Right ventricle myocardium inferior (tissue), 1 donor: ENCODE measurements around the gene KCNC3. TPM values are rescaled to one million over a fixed set of nuclear protein-coding genes. Genes with fewer than 3 reads are reported as not detected.

Experiments used
- ATAC-seq: fragments of 200-7000 bp; cut with Tn5 transposase; one replicate; pipeline ENCODE4 v1.9.1; 2020; ENCODE audit warnings: mild to moderate bottlenecking, moderate library complexity
- DNase-seq: peaks from one replicate; pipeline ENCODE4 v3.0.0; 2021; ENCODE audit errors: missing footprints
- intact Hi-C: fragments of 100-400 bp; cut with DNase I; formaldehyde crosslinking; loops from one replicate; pipeline ENCODE4 v1.11.0; 2022
- long read RNA-seq: library from polyadenylated mRNA; unstranded; transcript quantifications from one replicate; pipeline ENCODE4 v2.0.0, GENCODE V29; 2021
- total RNA-seq: library from RNA; stranded (reverse); fragmentation: NEBNext Ultra II Directional; extraction: Animal tissue kit (Norgen Biotek cat#: 25700); gene quantifications from one replicate; pipeline ENCODE4 v1.2.1, GENCODE V29; 2021
- donor health status: DM: no; HTN: yes; CAD: no; lungs with severe emphysema.

The KCNC3 gene
- total RNA-seq = 1.7 TPM
- long read RNA-seq = 0 reads

DNA sequence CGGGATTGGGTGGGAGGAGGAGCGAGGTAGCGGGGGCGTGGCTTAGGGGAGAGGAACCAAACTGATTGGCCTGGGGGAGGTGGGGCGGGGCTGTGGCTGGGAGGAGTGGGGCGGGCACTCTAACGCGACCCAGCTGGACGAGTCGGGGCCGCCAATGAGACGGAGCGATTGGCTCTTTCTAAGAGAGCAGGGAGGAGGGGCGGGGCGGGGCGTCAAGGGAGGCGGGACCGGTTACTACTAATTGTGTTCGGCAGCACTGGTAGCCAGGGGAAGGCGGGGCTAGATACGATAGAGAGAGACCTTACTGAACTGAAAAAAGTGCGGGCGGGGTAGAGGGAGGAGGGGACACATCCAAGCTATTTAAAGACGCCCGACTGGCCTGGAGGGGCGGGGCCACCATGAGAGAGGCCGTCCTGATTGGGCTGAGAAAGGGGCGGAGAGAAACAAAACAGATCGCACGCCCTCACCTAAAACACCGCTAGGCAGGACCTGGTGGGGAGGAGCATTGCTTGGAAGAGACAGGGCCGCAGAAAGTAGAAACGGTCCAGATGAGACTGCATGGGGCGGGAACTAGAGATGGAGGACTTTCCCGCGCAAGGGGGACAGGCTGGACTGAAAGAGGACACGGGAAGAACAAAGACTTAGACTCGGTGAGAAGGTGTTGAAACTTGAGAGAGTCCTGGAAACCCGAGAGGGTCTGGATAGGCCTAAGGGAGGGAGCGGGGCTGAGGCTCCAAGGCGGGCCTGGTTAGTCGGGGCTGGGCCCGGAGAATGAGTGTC lies at the start of gene KCNC3:
KCNC3 (minus strand) TSS at position 232 of the 780 bp plus-strand sequence. CDS start 295 bp downstream, outside the sequence.
- intact Hi-C loops = no loop called here
- DNase-seq = peak; percentile 99
- peak; percentile 87 for ATAC-seq

DNA sequence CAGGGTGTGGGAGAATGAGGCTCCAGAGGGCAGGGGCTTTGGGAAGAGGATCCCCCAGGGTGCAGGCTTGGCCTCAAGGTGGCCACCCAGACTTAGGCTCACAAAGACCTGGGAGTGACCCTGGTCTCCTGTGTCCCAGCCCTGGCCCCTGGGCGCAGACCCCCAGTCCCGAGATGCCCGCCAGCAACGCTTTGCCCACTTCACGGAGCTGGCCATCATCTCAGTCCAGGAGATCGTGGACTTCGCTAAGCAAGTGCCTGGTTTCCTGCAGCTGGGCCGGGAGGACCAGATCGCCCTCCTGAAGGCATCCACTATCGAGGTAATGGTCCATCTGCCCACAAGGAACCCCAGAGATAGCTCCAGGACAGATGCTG lies 49.7 kb upstream of the KCNC3 start:
- intact Hi-C loops = loop anchor here (5.0 kb wide), 1 partner anchor 53 kb away; the partner anchor contains the start of gene MYBPC2
- no peak for DNase-seq
- ATAC-seq = no peak

DNA sequence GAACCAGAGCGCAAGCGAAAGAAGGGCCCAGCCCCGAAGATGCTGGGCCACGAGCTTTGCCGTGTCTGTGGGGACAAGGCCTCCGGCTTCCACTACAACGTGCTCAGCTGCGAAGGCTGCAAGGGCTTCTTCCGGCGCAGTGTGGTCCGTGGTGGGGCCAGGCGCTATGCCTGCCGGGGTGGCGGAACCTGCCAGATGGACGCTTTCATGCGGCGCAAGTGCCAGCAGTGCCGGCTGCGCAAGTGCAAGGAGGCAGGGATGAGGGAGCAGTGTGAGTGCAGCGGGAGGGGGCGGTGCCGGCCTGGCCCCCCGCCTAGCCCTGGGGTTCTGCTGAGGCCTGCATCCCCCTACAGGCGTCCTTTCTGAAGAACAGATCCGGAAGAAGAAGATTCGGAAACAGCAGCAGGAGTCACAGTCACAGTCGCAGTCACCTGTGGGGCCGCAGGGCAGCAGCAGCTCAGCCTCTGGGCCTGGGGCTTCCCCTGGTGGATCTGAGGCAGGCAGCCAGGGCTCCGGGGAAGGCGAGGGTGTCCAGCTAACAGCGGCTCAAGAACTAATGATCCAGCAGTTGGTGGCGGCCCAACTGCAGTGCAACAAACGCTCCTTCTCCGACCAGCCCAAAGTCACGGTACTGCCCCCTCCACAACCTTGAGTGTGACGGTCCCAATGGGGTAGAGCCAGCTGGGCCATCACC lies 49.1 kb upstream of the KCNC3 start:
- intact Hi-C loops = loop anchor here (5.0 kb wide), 1 partner anchor 54 kb away; the partner anchor contains the start of gene MYBPC2
- no peak for ATAC-seq
- DNase-seq = no peak

DNA sequence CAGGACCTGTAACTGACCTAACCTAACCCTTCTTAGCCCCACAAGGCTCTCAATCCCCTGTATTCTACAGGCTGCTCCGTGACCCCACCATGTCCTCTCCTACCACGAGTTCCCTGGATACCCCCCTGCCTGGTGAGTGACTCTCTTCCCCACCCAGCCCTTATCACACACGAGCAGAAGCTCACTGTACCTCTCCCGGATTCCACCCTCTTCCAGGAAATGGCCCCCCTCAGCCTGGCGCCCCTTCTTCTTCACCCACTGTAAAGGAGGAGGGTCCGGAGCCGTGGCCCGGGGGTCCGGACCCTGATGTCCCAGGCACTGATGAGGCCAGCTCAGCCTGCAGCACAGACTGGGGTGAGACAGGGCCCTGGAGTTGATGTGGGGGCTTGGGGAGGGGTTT lies 48.3 kb upstream of the KCNC3 start:
- DNase-seq = no peak
- intact Hi-C loops = loop anchor here (5.0 kb wide), 1 partner anchor 55 kb away; the partner anchor contains the start of gene MYBPC2
- ATAC-seq = no peak

DNA sequence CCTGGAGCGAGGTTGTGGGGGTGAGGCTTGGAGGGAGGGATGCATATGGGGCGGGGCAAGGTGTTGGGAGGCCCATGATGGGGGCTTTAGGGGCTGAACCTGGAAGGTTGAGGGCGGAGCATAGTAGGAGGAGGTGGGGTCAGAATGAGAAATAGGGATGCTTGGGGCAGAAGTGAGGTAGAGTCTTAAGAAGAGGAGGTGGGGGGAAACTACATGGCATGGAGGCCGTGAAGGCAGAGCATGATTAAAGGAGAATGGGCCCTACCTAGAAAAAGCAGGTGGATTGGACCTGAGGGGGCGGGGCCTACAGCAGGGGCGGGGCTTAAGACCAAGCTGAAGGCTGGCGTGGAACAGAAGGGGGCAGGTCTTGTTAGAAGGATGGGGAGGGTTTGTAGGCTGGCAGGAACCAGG lies 47.9 kb upstream of the KCNC3 start:
- ATAC-seq (peak; percentile 3), DNase-seq (no peak)
- intact Hi-C loops = loop anchor here (5.0 kb wide), 1 partner anchor 55 kb away; the partner anchor contains the start of gene MYBPC2

DNA sequence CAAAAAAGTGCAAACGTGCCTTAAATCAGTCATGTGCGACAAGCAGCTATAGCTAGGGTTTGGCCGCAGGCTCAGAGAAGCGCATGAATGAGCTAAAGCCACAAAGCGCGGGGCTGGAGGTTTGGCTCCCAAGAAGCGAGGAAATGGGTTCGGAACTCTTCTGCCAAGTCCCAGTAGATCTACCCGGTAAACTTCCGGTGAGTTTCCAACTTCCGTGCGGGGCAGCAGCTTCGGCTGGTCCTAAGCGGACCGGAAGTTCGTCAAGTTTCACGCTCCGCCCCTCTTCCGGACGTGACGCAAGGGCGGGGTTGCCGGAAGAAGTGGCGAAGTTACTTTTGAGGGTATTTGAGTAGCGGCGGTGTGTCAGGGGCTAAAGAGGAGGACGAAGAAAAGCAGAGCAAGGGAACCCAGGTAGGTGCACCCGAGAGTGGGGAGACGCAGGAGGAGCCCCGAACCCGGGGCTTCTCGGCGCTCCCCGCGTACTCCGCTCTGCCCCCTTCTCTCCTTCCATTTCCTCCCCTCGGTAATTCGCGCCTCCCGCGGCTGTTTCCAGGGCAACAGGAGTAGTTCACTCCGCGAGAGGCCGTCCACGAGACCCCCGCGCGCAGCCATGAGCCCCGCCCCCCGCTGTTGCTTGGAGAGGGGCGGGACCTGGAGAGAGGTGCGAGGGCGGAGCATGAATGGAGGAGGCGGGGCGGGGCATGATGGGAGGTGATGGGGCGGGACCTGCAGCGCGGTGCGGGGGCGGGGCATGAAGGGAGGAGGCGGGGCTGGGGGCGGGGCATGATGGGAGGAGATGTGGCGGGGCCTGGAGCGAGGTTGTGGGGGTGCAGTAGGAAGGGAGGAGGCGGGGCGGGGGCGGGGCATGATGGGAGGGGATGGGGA lies 47.2 kb upstream of the KCNC3 start, which contains the start of gene NR1H2:
NR1H2 (plus strand) TSS at position 292 of the 885 bp plus-strand sequence. CDS start 1,149 bp downstream, outside the sequence.
- peak; percentile 95 for DNase-seq
- intact Hi-C loops = loop anchor here (5.0 kb wide), 1 partner anchor 56 kb away; the partner anchor contains the start of gene MYBPC2
- ATAC-seq = peak; percentile 96

DNA sequence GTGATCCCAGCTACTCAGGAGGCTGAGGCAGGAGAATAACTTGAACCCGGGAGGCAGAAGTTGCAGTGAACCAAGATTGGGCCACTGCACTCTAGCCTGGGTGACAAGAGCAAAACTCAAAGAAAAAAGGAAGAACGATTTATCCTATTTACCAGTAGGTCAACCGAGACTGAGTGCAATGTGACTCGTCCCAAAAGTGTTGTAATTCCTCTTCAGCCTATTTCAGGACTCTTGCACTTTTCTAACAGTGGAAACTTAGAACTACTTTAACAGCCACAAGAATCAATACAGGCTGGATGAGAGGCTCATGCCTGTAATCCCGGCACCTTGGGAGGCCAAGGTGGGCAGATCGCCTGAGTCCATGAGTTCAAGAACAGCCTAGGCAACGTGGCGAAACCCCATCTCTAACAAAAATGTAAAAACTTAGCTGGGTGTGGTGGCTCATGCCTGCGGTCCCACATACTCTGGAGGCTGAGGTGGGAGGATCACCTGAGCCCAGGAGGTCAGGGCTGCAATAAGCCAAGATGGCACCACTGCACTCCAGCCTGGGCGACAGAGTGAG lies 42.8 kb upstream of the KCNC3 start:
- no peak for DNase-seq
- intact Hi-C loops = no loop called here
- no peak for ATAC-seq

DNA sequence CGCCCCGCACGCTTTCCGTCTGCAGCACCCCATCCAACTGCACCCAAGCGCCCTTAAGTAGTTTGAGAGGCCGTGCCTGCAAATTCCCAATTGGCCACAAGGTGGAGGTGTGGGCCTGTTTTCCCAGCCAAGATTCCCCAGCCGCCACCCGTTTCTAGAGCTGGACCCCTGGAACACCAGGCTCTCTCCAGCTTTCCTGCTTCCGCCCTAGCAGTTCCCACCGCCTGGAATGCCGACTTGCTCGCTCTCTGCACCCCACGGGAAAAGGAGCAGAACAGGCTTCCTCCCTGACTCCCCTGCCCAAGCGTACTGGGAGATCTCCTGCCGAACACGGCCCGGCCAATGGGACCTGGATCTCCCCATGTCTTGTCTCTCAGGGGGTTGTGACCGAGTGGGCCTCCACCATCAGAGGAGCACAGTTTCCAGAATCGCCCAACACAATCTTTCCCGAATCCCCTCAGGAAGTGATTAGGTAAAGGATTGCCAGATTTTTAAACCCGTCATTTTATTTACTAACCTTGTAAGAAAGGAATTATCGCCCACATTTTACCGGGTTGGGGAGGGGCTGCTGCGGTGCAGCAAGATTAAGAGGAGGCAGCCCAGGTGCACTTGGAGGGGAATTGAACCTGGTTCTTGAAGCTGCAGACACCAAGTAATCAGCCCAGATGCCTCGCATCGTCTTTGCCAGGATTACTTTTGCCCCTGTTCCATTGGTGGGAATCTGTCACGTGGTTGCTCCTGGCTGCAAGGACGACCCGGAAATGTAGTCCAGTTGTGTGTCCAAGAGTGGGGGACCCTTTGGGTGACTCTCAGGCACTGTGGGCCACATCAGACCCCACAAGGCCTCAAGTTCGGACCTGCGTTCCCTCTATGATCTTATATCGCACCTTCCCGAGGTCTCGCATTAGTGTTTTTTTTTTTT lies 39.7 kb upstream of the KCNC3 start:
- DNase-seq (peak; percentile 92), ATAC-seq (peak; percentile 95)
- intact Hi-C loops = loop anchor here (1.0 to 10.0 kb wide), 3 partner anchors 46 to 556 kb away; no protein-coding TSS in a partner anchor

DNA sequence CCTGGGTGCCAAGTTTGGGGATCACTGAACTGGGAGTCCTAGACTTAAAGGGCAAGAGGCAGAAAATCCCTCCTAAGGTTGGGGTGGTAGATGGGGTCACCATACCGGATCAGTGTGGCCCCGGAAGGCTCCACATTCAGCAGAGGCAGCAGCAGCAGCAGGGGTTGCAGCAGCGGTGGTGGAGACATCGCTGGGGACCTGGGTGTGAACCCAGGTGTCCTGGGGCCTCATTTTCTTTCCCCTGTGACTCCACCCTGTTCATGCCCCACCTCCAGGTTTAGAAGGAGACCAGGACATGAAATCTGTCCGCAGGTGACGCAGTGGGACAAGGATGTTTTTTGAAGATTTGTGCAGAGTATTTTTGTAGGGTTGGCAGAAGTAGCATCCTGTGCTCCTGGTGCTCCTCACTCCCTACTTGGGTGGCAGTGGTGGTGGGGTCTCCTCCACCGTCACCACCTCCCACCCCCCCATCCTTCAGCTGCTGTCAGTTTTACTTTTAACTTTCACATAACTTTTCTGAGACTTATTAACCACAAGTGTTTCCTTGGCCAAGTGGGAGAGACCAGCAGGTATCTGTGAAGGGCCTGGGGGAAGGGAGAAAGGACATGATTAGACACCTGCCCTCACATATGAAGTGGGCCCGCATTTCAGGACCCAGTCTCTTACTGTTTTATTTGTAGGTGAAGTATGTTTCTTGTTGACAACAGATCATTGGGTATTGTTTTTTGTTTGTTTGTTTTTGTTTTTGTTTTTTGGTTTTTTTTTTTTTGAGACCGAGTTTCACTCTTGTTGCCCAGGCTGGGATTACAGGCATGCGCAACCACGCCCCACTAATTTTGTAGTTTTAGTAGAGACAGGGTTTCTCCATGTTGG lies 36.5 kb upstream of the KCNC3 start, which contains the start of gene NAPSA:
NAPSA (minus strand) TSS at position 206 of the 873 bp plus-strand sequence; CDS start at position 188, 18 bp downstream.
- DNase-seq (no peak), ATAC-seq (no peak)
- intact Hi-C loops = loop anchor here (10.0 kb wide), 1 partner anchor 559 kb away; no protein-coding TSS in a partner anchor

DNA sequence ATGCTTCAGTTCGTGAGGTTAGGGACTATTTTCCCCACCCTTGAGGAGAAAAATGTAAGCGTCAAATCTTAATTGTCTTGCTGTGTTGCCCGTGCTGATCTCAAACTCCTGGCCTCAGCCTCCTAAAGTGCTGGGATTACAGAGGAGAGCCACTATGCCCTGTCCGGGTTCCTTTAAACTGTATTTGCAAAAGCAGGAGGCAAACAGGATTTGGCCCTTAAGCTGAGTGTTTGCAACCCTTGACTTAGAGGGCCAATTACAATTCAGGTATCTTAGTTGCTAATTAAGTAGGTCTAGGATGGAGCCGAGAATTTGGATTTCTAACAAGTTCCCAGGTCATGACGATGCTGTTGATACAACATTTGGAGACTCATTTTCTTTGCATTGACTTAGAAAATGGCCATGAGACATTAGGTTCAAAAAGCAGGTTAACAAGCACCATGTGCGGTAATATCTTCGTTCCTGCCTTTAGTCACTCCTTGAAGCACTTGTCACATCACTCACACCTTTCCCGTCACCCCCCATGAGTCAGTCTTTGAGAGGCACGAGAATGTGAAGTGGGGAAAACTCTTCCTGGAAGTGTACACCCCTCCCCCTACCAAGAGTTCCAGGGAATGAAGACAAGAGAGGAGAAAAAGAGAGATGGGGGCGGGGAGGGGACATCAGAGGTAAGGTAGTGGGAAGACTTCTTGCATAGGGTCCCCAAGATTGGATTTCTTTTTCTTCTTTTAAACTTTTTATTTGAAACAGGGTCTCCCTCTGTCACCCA lies 33.7 kb upstream of the KCNC3 start:
- no peak for ATAC-seq
- DNase-seq = no peak
- intact Hi-C loops = loop anchor here (10.0 kb wide), 1 partner anchor 562 kb away; no protein-coding TSS in a partner anchor

DNA sequence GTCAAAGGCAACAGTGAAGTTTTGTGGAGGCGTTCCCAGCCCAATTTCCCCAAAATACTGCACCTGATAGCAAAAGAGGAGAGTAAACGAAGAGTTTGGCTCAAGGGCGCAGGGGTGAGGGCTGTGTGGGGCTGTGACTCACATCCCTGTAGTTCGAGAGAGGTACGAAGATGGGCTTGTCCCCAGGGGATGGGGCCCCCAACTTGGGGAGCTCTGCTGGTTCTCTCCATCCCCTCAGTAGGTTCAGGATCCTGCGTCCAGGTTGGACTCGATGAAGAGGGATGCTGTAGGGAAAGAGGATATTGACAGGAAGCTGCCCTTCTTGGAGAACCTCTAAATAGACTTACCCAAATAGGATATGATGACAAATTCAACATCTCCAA lies 32.8 kb upstream of the KCNC3 start:
- intact Hi-C loops = loop anchor here (10.0 kb wide), 1 partner anchor 563 kb away; no protein-coding TSS in a partner anchor
- ATAC-seq (no peak), DNase-seq (no peak)

DNA sequence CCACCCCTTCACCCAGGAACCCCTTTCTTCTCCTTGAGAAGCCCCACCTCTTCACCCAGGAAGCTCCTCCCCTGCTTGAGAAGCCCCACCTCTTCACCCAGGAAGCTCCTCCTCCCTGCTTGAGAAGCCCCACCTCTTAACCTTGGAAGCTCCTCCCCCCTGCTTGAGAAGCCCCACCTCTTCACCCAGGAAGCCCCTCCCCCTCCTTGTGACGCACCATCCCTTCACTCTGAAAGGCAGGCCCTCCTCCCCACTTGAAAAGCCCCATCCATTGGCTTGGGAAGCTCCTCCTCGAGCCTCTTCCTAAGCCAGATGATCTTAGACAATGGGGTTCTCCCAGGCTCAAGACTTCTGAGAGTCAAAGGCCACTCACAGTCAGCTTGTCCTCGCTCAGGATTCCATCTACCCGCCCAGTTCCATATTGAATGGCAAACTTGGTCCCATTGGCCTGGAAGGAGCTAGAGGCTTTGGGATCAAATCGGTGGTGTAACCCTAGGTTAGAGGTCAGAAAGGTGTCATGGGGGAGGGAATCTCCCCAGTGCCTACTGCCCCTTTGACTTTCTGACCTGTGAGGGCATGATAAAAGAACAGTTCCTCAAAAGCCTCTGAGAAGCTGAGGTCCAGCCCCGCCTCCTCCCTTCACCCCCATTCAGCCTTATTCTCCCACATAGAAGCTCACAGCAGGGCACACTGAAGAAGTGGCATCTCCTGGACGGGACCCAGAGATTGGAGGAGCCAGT lies 32.3 kb upstream of the KCNC3 start:
- DNase-seq = no peak
- no peak for ATAC-seq
- intact Hi-C loops = loop anchor here (10.0 kb wide), 1 partner anchor 563 kb away; no protein-coding TSS in a partner anchor

DNA sequence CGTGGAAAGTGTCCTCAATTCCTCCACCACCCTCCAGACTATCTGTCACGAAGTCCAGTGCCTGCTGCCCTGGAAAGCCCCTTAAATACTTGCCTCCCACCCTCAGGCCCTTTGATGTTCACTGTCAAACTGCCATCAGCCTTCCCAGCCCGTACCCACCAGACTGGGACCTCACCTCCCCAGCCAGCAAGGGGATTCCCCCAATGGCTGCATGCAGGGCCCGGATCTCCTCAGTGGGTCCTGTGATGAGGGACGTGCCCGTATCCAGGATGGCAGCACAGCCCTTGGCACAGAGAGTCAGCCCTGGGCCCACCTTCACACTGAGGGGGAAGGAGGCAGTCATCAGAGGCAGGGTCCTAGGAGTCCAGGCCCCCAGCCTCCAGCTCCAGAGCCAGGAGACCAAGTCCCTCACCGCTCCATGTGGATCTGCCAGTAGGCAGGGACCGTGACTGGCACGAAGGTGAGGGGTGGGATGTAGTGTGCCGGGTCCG lies 30.2 kb upstream of the KCNC3 start:
- no peak for DNase-seq
- ATAC-seq = no peak
- intact Hi-C loops = loop anchor here (5.0 kb wide), 1 partner anchor 423 kb away; no protein-coding TSS in a partner anchor
